ENCODE measurements around the gene CPLANE1.

The CPLANE1 gene

DNA sequence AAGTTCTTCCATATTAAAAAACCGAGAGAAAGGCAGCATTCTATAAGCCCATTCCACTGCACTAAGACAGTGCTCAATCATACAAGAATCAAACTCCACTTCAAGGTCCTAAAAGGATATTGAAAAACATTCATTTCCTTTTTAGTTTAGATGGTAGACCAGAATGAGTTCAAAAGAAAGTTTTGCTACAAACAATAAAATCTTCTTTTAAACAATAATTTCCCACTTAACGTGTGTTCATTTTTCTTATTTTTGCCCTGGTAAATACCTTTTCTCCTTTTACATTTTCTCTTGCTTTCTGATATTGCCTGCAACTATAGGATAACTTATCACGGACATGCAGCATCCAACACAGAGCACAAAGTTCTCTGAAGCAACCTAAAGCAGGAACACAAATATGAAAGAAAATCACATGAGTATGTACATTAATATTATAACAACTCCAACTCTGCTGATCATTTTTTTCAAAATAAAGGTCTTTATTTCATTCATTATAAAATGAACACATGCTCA, 61.7 kb downstream of the CPLANE1 start:
- TF ChIP-seq, protein P1, sequence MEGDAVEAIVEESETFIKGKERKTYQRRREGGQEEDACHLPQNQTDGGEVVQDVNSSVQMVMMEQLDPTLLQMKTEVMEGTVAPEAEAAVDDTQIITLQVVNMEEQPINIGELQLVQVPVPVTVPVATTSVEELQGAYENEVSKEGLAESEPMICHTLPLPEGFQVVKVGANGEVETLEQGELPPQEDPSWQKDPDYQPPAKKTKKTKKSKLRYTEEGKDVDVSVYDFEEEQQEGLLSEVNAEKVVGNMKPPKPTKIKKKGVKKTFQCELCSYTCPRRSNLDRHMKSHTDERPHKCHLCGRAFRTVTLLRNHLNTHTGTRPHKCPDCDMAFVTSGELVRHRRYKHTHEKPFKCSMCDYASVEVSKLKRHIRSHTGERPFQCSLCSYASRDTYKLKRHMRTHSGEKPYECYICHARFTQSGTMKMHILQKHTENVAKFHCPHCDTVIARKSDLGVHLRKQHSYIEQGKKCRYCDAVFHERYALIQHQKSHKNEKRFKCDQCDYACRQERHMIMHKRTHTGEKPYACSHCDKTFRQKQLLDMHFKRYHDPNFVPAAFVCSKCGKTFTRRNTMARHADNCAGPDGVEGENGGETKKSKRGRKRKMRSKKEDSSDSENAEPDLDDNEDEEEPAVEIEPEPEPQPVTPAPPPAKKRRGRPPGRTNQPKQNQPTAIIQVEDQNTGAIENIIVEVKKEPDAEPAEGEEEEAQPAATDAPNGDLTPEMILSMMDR (conservative IDR thresholded peaks at IDR 0.05; ENCODE audit: low read length): no peak
- no peak for DNase-seq (ENCODE audit: low read depth)
- H3K4me3 ChIP-seq (ENCODE audit: low read length): no peak overlapping the region

DNA sequence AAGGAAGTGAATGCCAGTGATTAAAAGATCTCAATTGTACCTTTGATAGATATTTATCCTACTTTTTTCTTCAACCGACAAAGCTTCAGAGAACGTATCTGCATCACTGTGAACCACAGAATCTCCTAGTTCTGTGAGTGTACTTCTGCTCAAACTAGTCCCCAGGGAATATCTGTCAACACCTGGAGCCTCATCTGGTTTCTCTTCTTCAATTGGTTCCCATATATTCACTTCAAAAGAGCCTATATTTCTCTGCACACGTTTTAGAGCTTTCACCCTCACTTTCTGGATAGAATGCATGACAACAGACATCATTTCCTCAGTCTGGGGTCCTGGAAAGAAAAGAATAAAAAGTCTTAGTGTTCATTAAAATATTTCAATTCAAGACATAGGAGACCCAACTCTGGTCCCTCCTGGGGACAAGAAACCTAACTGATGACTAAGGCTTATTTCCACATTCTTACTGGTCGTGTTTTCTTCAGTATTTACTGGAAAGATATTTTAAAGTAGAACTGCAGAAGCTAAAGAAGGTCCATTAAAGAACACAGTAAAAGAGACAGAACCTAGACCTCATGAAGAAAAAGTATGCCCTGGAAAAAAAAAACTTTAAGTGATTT, 64.3 kb downstream of the CPLANE1 start:
- H3K4me3 ChIP-seq (ENCODE audit: low read length): no peak overlapping the region
- no peak for DNase-seq (ENCODE audit: low read depth)
- TF ChIP-seq, protein P1 (conservative IDR thresholded peaks at IDR 0.05; ENCODE audit: low read length): no peak

- no peak overlapping the region for H3K4me3 ChIP-seq (ENCODE audit: low read length)
- DNase-seq (ENCODE audit: low read depth): no peak
- TF ChIP-seq, protein P1 (conservative IDR thresholded peaks at IDR 0.05; ENCODE audit: low read length): no peak
Measured at GRCh38 chr5:37182667-37183066, 66.5 kb downstream of the CPLANE1 start.

DNA sequence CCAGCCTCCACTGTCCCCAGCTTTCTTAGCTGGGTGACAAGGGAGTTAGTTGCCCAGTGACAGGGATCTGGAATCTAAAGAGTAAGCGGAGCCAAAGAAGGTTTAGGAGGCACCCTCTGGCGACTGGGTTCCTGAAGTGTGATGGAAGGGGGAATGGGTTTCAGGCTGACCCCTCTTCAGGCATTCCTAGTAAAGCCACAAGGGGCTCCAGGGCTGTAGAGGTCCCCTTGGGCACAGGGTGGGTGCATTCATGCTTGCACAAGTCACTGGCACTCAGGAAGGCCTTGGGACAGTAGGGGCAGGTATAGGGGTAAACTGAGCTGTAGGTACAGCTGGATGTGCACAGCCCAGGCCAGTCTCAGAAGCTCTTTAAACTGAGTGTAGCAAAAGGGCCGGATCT, 74.2 kb downstream of the CPLANE1 start:
- TF ChIP-seq, protein P1 (conservative IDR thresholded peaks at IDR 0.05; ENCODE audit: low read length): no peak
- H3K4me3 ChIP-seq (ENCODE audit: low read length): no peak overlapping the region
- DNase-seq (ENCODE audit: low read depth): no peak

DNA sequence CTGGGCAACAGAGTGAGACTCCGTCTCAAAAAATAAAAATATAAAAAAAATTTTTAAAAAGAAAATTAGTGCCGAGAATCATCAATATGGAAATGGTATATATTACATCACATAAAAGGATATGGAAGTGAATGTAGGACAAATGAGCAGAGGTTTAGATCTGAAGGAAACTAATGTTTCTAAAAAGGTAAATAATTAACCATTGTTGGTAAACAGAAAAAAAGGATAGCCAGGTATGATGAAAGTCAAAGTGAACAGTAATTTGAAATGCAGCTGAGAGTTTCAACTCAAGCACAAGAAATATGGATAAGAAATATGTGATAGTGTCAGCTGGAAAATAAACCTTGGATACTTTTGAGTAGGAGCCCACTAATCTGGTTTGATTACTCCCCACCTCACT, 76.2 kb downstream of the CPLANE1 start:
- TF ChIP-seq, protein P1 (conservative IDR thresholded peaks at IDR 0.05; ENCODE audit: low read length): no peak
- H3K4me3 ChIP-seq (ENCODE audit: low read length): no peak overlapping the region
- DNase-seq (ENCODE audit: low read depth): no peak

DNA sequence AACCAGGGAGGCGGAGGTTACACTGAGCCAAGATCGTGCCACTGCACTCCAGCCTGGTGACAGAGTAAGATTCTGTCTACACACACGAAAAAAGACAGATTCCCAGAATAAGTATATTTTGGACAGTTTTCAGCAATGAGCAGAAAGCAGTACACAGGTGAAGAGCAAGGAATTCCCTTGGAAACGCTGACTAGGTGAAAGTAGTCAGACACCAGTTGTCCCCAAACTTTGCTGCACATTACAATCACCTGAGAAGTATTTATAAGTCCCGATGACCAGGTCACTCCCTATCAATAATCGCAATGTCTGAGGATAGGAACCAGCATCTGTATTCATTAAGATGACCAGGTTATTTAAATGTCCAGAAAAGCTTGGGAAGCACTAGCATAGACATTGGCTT, 78.3 kb downstream of the CPLANE1 start:
- TF ChIP-seq, protein P1 (conservative IDR thresholded peaks at IDR 0.05; ENCODE audit: low read length): no peak
- H3K4me3 ChIP-seq (ENCODE audit: low read length): no peak overlapping the region
- no peak for DNase-seq (ENCODE audit: low read depth)

DNA sequence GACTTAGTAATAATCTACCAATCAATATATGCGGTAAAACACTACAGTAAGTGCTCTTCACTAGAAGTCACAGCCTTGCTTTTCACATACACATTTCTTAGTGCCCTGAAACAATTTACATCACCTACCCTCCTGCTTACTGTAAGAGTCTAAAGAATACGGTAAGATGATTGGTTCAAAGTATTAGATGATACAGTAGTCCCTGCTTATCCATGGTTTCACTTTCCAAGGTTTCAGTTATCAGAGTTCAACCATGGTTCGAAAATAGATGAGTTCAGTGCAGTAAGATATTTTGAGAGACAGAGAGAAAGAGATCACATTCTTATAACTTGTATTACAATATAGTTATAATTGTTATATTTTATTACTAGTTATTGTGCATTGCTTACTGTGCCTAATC, 83.0 kb downstream of the CPLANE1 start:
- DNase-seq (ENCODE audit: low read depth): no peak
- TF ChIP-seq, protein P1 (conservative IDR thresholded peaks at IDR 0.05; ENCODE audit: low read length): no peak
- H3K4me3 ChIP-seq (ENCODE audit: low read length): no peak overlapping the region

Data from AG10803 (cell line).